NCI-H82 (cell line): ENCODE data around the gene TNFAIP3.
"Not testable (repeated sequence)": the region's sequence is repeated elsewhere in the genome, so short reads cannot be mapped to it uniquely, and the experiment has no call there.

Experiments
- DNase-seq: peaks from one replicate; lab custom pipeline; 2025; lab: John Stamatoyannopoulos, UW

The TNFAIP3 gene

GRCh38 chr6:137878486-137879285 is 11.6 kb downstream of the TNFAIP3 start:
- DNase-seq, result no peak

GRCh38 chr6:137879299-137879698 is 12.2 kb downstream of the TNFAIP3 start:
- no peak for DNase-seq

- no peak for DNase-seq
Observed at GRCh38 chr6:137879885-137880745, 13.1 kb downstream of the TNFAIP3 start.

GRCh38 chr6:137880746-137881521 is 13.9 kb downstream of the TNFAIP3 start:
- DNase-seq, result no peak

- no peak for DNase-seq
Observed at GRCh38 chr6:137881522-137881886, 14.4 kb downstream of the TNFAIP3 start.

GRCh38 chr6:137882225-137882961 is 15.3 kb downstream of the TNFAIP3 start:
- no peak for DNase-seq

- DNase-seq, result no peak
Observed at GRCh38 chr6:137883400-137884148, 16.5 kb downstream of the TNFAIP3 start.

GRCh38 chr6:137884149-137884909 is 17.3 kb downstream of the TNFAIP3 start:
- DNase-seq, result no peak

- not testable (repeated sequence) for DNase-seq
Observed at GRCh38 chr6:137884910-137885229, 17.8 kb downstream of the TNFAIP3 start.

- DNase-seq, result not testable (repeated sequence)
Observed at GRCh38 chr6:137886226-137886625, 19.2 kb downstream of the TNFAIP3 start.

GRCh38 chr6:137890983-137891537 is 24.0 kb downstream of the TNFAIP3 start:
- no peak for DNase-seq

- DNase-seq, result no peak
Observed at GRCh38 chr6:137892271-137892708, 25.2 kb downstream of the TNFAIP3 start.

- DNase-seq, result no peak
Observed at GRCh38 chr6:137893181-137893580, 26.1 kb downstream of the TNFAIP3 start.

- no peak for DNase-seq
Observed at GRCh38 chr6:137893726-137894125, 26.7 kb downstream of the TNFAIP3 start.

- not testable (repeated sequence) for DNase-seq
Observed at GRCh38 chr6:137894378-137894777, 27.3 kb downstream of the TNFAIP3 start.

GRCh38 chr6:137894779-137895385 is 27.8 kb downstream of the TNFAIP3 start:
- no peak for DNase-seq

GRCh38 chr6:137896647-137897046 is 29.6 kb downstream of the TNFAIP3 start:
- no peak for DNase-seq

- no peak for DNase-seq
Observed at GRCh38 chr6:137900815-137901214, 33.8 kb downstream of the TNFAIP3 start.

- DNase-seq, result no peak
Observed at GRCh38 chr6:137901454-137901853, 34.4 kb downstream of the TNFAIP3 start.
